HG02759 (cell line): ENCODE results near the gene PCBP3.

ENCODE experiments used
- ATAC-seq: cut with Tn5 transposase; IDR thresholded peaks from one replicate; pipeline ENCODE4 v1.9.1; 2021; ENCODE audit warnings: mild to moderate bottlenecking, moderate library complexity; ENCODE audit not compliant: unreplicated experiment

PCBP3 gene

GRCh38 chr21:45856442-45856841 lies 212.9 kb downstream of the PCBP3 start:
- ATAC-seq = no peak

GRCh38 chr21:45856906-45857305 lies 213.4 kb downstream of the PCBP3 start:
- no peak for ATAC-seq

GRCh38 chr21:45857761-45858160 lies 214.2 kb downstream of the PCBP3 start:
- ATAC-seq = no peak

GRCh38 chr21:45858180-45858579 lies 214.7 kb downstream of the PCBP3 start:
- no peak for ATAC-seq

- no peak for ATAC-seq
These were observed 215.7 kb downstream of the PCBP3 start for GRCh38 chr21:45859041-45859761.

- ATAC-seq = no peak
These were observed 216.3 kb downstream of the PCBP3 start for GRCh38 chr21:45859762-45860357.

- no peak for ATAC-seq
These were observed 217.1 kb downstream of the PCBP3 start for GRCh38 chr21:45860493-45861155.

GRCh38 chr21:45861156-45861870 lies 217.8 kb downstream of the PCBP3 start:
- ATAC-seq = no peak

GRCh38 chr21:45862543-45863207 lies 219.2 kb downstream of the PCBP3 start:
- ATAC-seq = no peak

- ATAC-seq = no peak
These were observed 219.7 kb downstream of the PCBP3 start for GRCh38 chr21:45863267-45863666.

- no peak for ATAC-seq
These were observed 220.2 kb downstream of the PCBP3 start for GRCh38 chr21:45863751-45864150.

- ATAC-seq = no peak
These were observed 220.9 kb downstream of the PCBP3 start for GRCh38 chr21:45864436-45864835.

GRCh38 chr21:45865106-45865835 lies 221.7 kb downstream of the PCBP3 start:
- no peak for ATAC-seq

GRCh38 chr21:45866551-45866950 lies 223.0 kb downstream of the PCBP3 start:
- ATAC-seq = no peak

GRCh38 chr21:45867041-45867666 lies 223.6 kb downstream of the PCBP3 start:
- ATAC-seq = no peak

- ATAC-seq = no peak
These were observed 224.2 kb downstream of the PCBP3 start for GRCh38 chr21:45867671-45868081.

GRCh38 chr21:45868086-45868485 lies 224.6 kb downstream of the PCBP3 start:
- ATAC-seq = no peak

GRCh38 chr21:45868488-45868887 lies 225.0 kb downstream of the PCBP3 start:
- no peak for ATAC-seq

- ATAC-seq = no peak
These were observed 225.8 kb downstream of the PCBP3 start for GRCh38 chr21:45869121-45870007.
